ENCODE measurements around the gene TOM1L2. TPM values are rescaled to one million over a fixed set of nuclear protein-coding genes. Genes with fewer than 3 reads are reported as not detected.
A peak's percentile ranks its signal among the peaks of the same experiment; 100 is the strongest.

TOM1L2 gene
- total RNA-seq, 1 donor from 2014 or later, result 88.6 TPM

GRCh38 chr17:17987187-17987896 is 15.1 kb upstream of the TOM1L2 start:
- DNase-seq (ENCODE audit: extremely low spot score in 2 of 2), result no peak
- Histone ChIP-seq H3K9me3 (no peaks in the 10 kb centered on the region), H3K27ac (no peak overlapping the region), H3K36me3 (no peaks in the 10 kb centered on the region), H3K4me3 (no peak overlapping the region), H3K4me1 (no peaks in the 10 kb centered on the region), H3K27me3 (no peaks in the 10 kb centered on the region)
- TF ChIP-seq POLR2AphosphoS5 (IDR thresholded peaks at IDR 0.05; ENCODE audit: insufficient read depth in 1 of 2, low read depth in 1 of 2) (no peak), POLR2A (IDR thresholded peaks at IDR 0.05) (no peak), CTCF (IDR thresholded peaks at IDR 0.05) (no peak)
- intact Hi-C loops (cut with DNase I), result no loop called here

- no peaks in the 10 kb centered on the region for H3K27me3 ChIP-seq
- no peaks in the 10 kb centered on the region for H3K36me3 ChIP-seq
- no peak for DNase-seq (ENCODE audit: extremely low spot score in 2 of 2)
- no peak overlapping the region for H3K27ac ChIP-seq
- no peaks in the 10 kb centered on the region for H3K9me3 ChIP-seq
- no peak overlapping the region for H3K4me3 ChIP-seq
- intact Hi-C loops (cut with DNase I), result no loop called here
- TF ChIP-seq POLR2AphosphoS5 (IDR thresholded peaks at IDR 0.05; ENCODE audit: insufficient read depth in 1 of 2, low read depth in 1 of 2) (no peak), CTCF (IDR thresholded peaks at IDR 0.05) (no peak), POLR2A (IDR thresholded peaks at IDR 0.05) (no peak)
- H3K4me1 ChIP-seq, result no peaks in the 10 kb centered on the region
These were observed 13.4 kb upstream of the TOM1L2 start for GRCh38 chr17:17985555-17985954.

GRCh38 chr17:17985153-17985552 is 13.0 kb upstream of the TOM1L2 start:
- TF ChIP-seq CTCF (IDR thresholded peaks at IDR 0.05), result no peak
- no peak for TF ChIP-seq POLR2AphosphoS5 (IDR thresholded peaks at IDR 0.05; ENCODE audit: insufficient read depth in 1 of 2, low read depth in 1 of 2)
- TF ChIP-seq POLR2A (IDR thresholded peaks at IDR 0.05), result no peak
- Histone ChIP-seq H3K27me3 (no peaks in the 10 kb centered on the region), H3K36me3 (no peaks in the 10 kb centered on the region), H3K4me1 (no peaks in the 10 kb centered on the region), H3K27ac (no peak overlapping the region), H3K4me3 (no peak overlapping the region), H3K9me3 (no peaks in the 10 kb centered on the region)
- DNase-seq (ENCODE audit: extremely low spot score in 2 of 2), result no peak
- intact Hi-C loops (cut with DNase I), result no loop called here

- Histone ChIP-seq H3K27me3 (no peaks in the 10 kb centered on the region), H3K27ac (peak overlapping the region; percentile 39), H3K4me1 (peaks cover 6% of the 10 kb centered on the region), H3K36me3 (no peaks in the 10 kb centered on the region), H3K9me3 (no peaks in the 10 kb centered on the region), H3K4me3 (no peak overlapping the region)
- intact Hi-C loops (cut with DNase I), result no loop called here
- no peak for DNase-seq (ENCODE audit: extremely low spot score in 2 of 2)
- no peak for TF ChIP-seq POLR2AphosphoS5 (IDR thresholded peaks at IDR 0.05; ENCODE audit: insufficient read depth in 1 of 2, low read depth in 1 of 2)
- TF ChIP-seq CTCF (IDR thresholded peaks at IDR 0.05), result no peak
- TF ChIP-seq POLR2A (IDR thresholded peaks at IDR 0.05), result no peak
These were observed 11.6 kb upstream of the TOM1L2 start for GRCh38 chr17:17983776-17984175.

- no peaks in the 10 kb centered on the region for H3K36me3 ChIP-seq
- peak overlapping the region; percentile 57 for H3K27ac ChIP-seq
These were observed 11.2 kb upstream of the TOM1L2 start for GRCh38 chr17:17983376-17983775.

More at GRCh38 chr17:17983376-17983775, 11.2 kb upstream of the TOM1L2 start:
- Histone ChIP-seq H3K27me3 (no peaks in the 10 kb centered on the region), H3K4me1 (peaks cover 7% of the 10 kb centered on the region), H3K9me3 (no peaks in the 10 kb centered on the region), H3K4me3 (no peak overlapping the region)
- intact Hi-C loops (cut with DNase I), result no loop called here
- DNase-seq (ENCODE audit: extremely low spot score in 2 of 2), result no peak
- TF ChIP-seq POLR2AphosphoS5 (IDR thresholded peaks at IDR 0.05; ENCODE audit: insufficient read depth in 1 of 2, low read depth in 1 of 2), result no peak
- no peak for TF ChIP-seq CTCF (IDR thresholded peaks at IDR 0.05)
- TF ChIP-seq POLR2A (IDR thresholded peaks at IDR 0.05), result no peak
